ENCODE results near the gene NCK2. TPM values are rescaled to one million over a fixed set of nuclear protein-coding genes. Genes with fewer than 3 reads are reported as not detected.
A peak's percentile ranks its signal among the peaks of the same experiment; 100 is the strongest.

NCK2 gene
- total and polyA plus RNA-seq, 12 donors = 18.5 to 45.1 (median 29.0) TPM

GRCh38 chr2:105867587-105867986 is 122.9 kb downstream of the NCK2 start:
- H3K4me1 ChIP-seq = peaks cover 7 to 70% (median 32%) of the 10 kb centered on the region in 9 donors
- no peaks in the 10 kb centered on the region for H3K9me3 ChIP-seq
- no peak overlapping the region for H3K4me3 ChIP-seq
- ATAC-seq (no peak), DNase-seq (no peak)
- TF ChIP-seq CTCF (IDR thresholded peaks at IDR 0.05) = no peak
- H3K27me3 ChIP-seq = no peaks in the 10 kb centered on the region
- 80 to 89% methylated on average over 7 of the region's 7 CpGs for WGBS, 2 donors
- no peak overlapping the region for H3K27ac ChIP-seq
- H3K36me3 ChIP-seq = peaks cover 0 to 13% (median 0%) of the 10 kb centered on the region in 9 donors
- intact Hi-C loops (cut with DNase I) = no loop called here

GRCh38 chr2:105868060-105868459 is 123.3 kb downstream of the NCK2 start:
- intact Hi-C loops (cut with DNase I) = no loop called here
- Histone ChIP-seq H3K4me3 (no peak overlapping the region), H3K27ac (no peak overlapping the region), H3K4me1 (peaks cover 7 to 73% (median 29%) of the 10 kb centered on the region in 9 donors), H3K36me3 (peaks cover 0 to 13% (median 0%) of the 10 kb centered on the region in 9 donors), H3K9me3 (no peaks in the 10 kb centered on the region), H3K27me3 (no peaks in the 10 kb centered on the region)
- ATAC-seq = peak in 6 of 8 donors; percentile 18 to 60 (median 34)
- no peak for TF ChIP-seq CTCF (IDR thresholded peaks at IDR 0.05)
- 40 to 57% methylated on average over 6 of the region's 6 CpGs for WGBS, 2 donors
- DNase-seq = no peak

GRCh38 chr2:105869341-105869740 is 124.6 kb downstream of the NCK2 start:
- Histone ChIP-seq H3K27me3 (no peaks in the 10 kb centered on the region), H3K4me3 (no peak overlapping the region), H3K4me1 (peaks cover 7 to 78% (median 29%) of the 10 kb centered on the region in 9 donors), H3K9me3 (no peaks in the 10 kb centered on the region), H3K36me3 (peaks cover 0 to 13% (median 0%) of the 10 kb centered on the region in 9 donors), H3K27ac (no peak overlapping the region)
- no peak for TF ChIP-seq CTCF (IDR thresholded peaks at IDR 0.05)
- WGBS, 2 donors = 92 to 94% methylated on average over 13 of the region's 13 CpGs
- no peak for DNase-seq
- intact Hi-C loops (cut with DNase I) = no loop called here
- ATAC-seq = no peak

GRCh38 chr2:105870062-105870461 is 125.3 kb downstream of the NCK2 start:
- peaks cover 7 to 82% (median 29%) of the 10 kb centered on the region in 9 donors for H3K4me1 ChIP-seq
- H3K4me3 ChIP-seq = no peak overlapping the region
- no peaks in the 10 kb centered on the region for H3K27me3 ChIP-seq
- H3K9me3 ChIP-seq = no peaks in the 10 kb centered on the region
- DNase-seq (no peak), ATAC-seq (peak in 1 of 8 donors; percentile 20)
- intact Hi-C loops (cut with DNase I) = no loop called here
- no peak for TF ChIP-seq CTCF (IDR thresholded peaks at IDR 0.05)
- WGBS, 2 donors = 96 to 97% methylated on average over 4 of the region's 4 CpGs
- no peak overlapping the region for H3K27ac ChIP-seq
- peaks cover 0 to 13% (median 0%) of the 10 kb centered on the region in 9 donors for H3K36me3 ChIP-seq

All from heart right ventricle (tissue), 16 donors.